Gastroesophageal sphincter (tissue), 4 donors: Measurements from ENCODE around the gene NOL6. TPM values are rescaled to one million over a fixed set of nuclear protein-coding genes. Genes with fewer than 3 reads are reported as not detected.
"Not testable (repeated sequence)": the region's sequence is repeated elsewhere in the genome, so short reads cannot be mapped to it uniquely, and the experiment has no call there.

ENCODE experiments used
- ATAC-seq: fragments of 150-250 bp; one replicate; pipeline ENCODE4 v1.9.1; 2016; ENCODE audit warnings: mild to moderate bottlenecking, moderate library complexity
- H3K27ac ChIP-seq, 4 donors: fragments of 200-600 bp; sonication (generic) in 3 of 4; 1 replicate in 3 of 4; 2 replicates in 1 of 4; pipeline ENCODE4 v1.5.1; 2016 to 2019
- H3K27me3 ChIP-seq: fragments of 200-600 bp; sonication (generic); one replicate; pipeline ENCODE4 v1.5.1; 2019
- H3K36me3 ChIP-seq, 2 donors: fragments of 200-600 bp; sonication (generic); one replicate each; pipeline ENCODE4 v1.5.1; 2019; ENCODE audit warnings: control low read depth in 1 of 2
- H3K4me1 ChIP-seq, 3 donors: fragments of 200-600 bp; sonication (generic); 1 replicate in 2 of 3; 2 replicates in 1 of 3; pipeline ENCODE4 v1.5.1; 2016 to 2019; ENCODE audit warnings: control low read depth in 2 of 3
- H3K4me3 ChIP-seq, 2 donors: fragments of 200-600 bp; sonication (generic); one replicate each; pipeline ENCODE4 v1.5.1; 2019; ENCODE audit warnings: mild to moderate bottlenecking in 1 of 2, moderate library complexity in 1 of 2
- H3K9me3 ChIP-seq, 3 donors: fragments of 200-600 bp; sonication (generic); one replicate each; pipeline ENCODE4 v1.5.1; 2017 to 2019; ENCODE audit warnings: control low read depth in 2 of 3
- EP300 ChIP-seq: sonication (generic); formaldehyde crosslinking; IDR thresholded peaks from one replicate; pipeline ENCODE4 v1.6.1; 2017; ENCODE audit warnings: antibody characterized with exemption, mild to moderate bottlenecking
- POLR2A ChIP-seq, 2 donors: fragments of 450-650 bp; IDR thresholded peaks; one replicate each; pipeline ENCODE4 v1.6.1; 2017; ENCODE audit warnings: antibody characterized with exemption in 2 of 2, mild to moderate bottlenecking in 2 of 2, moderate library complexity in 1 of 2
- POLR2AphosphoS5 ChIP-seq: sonication (generic); formaldehyde crosslinking; IDR thresholded peaks from one replicate; pipeline ENCODE4 v1.6.1; 2017; ENCODE audit warnings: antibody characterized with exemption
- WGBS, 2 donors: methylation state at CpG; one replicate each; pipeline ENCODE4 v1.1.5; 2018; ENCODE audit warnings: low coverage in 1 of 2; 5-methylcytosine and 5-hydroxymethylcytosine counted together
- total RNA-seq, 4 donors: library from RNA; depleted of rRNA; stranded (reverse); fragments of >200 nt; gene quantifications; one replicate each; pipeline ENCODE4 v1.1.0, GENCODE V29; 2016
- TF ChIP-seq, protein P1 (sequence below), 4 experiments: fragments of 200-600 bp in 2 of 4; fragments of 450-650 bp in 2 of 4; sonication (generic) in 1 of 4; IDR thresholded peaks; one replicate each; pipeline ENCODE4 v1.5.1; 2017 to 2019; ENCODE audit warnings: antibody characterized with exemption in 4 of 4, mild to moderate bottlenecking in 2 of 4, moderate library complexity in 2 of 4

Gene NOL6
- total RNA-seq, 4 donors from 2014 or later: 9.0 to 21.4 (median 16.1) TPM

DNA sequence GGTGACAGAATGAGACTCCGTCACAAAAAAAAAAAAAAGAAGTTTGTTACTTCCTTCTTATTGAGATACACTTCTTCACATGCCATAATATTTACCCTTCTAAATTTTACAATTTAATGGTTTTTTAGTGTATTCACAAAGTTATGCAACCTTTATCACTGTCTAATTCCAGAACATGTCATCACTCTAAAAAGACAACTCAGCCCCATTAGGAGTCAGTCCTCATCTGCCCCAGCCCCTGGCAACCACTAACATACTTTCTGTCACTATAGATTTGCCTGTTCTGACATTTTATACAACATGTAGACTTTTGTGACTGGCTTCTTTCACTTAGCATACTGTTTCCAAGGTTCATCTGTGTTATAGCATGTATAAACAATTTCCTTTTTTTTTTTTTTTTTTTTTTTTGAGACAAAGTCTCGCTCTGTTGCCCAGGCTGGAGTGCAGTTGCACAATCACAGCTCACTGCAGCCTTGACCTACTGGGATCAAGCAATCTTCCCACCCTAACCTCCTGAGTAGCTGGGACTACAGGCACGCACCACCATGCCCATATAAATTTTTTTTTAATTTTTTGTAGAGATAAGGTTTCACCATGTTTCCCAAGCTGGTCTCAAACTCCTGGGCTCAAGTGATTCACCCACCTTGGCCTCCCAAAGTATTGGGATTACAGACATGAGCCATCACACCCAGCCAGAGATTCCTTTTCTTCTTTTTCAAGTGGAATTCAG, 44.3 kb downstream of the NOL6 start:
- Histone ChIP-seq H3K9me3 (no peaks in the 10 kb centered on the region), H3K36me3 (no peaks in the 10 kb centered on the region), H3K4me3 (no peak overlapping the region), H3K4me1 (no peaks in the 10 kb centered on the region), H3K27me3 (no peaks in the 10 kb centered on the region), H3K27ac (no peak overlapping the region)
- 83 to 87% methylated on average over 2 of the region's 3 CpGs for WGBS, 2 donors
- no peak for ATAC-seq
- TF ChIP-seq POLR2AphosphoS5 (no peak), POLR2A (IDR thresholded peaks at IDR 0.05) (no peak)

DNA sequence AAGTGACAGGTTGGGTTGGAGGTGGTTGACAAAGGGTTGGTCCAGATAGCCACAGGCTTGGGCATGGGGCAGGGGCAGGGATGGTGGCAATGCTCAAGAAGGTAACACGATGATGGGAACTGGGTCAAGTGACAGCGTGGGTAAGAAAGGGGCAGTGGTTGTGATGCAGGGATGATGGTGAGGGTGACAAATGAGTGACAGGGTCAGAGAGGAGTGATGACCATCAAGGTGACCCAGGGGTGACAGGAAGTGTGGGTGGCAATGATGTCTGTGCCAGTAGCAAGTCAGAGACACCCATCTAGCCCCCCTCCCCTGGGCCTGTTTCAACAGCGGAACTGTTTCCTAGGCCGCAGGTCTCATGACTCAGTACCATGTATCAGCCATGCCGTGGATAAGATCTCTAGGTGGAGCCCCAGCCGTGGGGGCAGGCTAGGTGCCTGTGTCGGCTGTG, 46.9 kb downstream of the NOL6 start:
- WGBS, 2 donors: 77 to 85% methylated on average over 2 to 7 of the region's 7 CpGs
- no peak for ATAC-seq
- H3K27me3 ChIP-seq: no peaks in the 10 kb centered on the region
- TF ChIP-seq POLR2AphosphoS5 (no peak), EP300 (no peak), POLR2A (IDR thresholded peaks at IDR 0.05) (no peak)
- TF ChIP-seq, protein P1, sequence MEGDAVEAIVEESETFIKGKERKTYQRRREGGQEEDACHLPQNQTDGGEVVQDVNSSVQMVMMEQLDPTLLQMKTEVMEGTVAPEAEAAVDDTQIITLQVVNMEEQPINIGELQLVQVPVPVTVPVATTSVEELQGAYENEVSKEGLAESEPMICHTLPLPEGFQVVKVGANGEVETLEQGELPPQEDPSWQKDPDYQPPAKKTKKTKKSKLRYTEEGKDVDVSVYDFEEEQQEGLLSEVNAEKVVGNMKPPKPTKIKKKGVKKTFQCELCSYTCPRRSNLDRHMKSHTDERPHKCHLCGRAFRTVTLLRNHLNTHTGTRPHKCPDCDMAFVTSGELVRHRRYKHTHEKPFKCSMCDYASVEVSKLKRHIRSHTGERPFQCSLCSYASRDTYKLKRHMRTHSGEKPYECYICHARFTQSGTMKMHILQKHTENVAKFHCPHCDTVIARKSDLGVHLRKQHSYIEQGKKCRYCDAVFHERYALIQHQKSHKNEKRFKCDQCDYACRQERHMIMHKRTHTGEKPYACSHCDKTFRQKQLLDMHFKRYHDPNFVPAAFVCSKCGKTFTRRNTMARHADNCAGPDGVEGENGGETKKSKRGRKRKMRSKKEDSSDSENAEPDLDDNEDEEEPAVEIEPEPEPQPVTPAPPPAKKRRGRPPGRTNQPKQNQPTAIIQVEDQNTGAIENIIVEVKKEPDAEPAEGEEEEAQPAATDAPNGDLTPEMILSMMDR (IDR thresholded peaks at IDR 0.05): no peak
- H3K9me3 ChIP-seq: no peaks in the 10 kb centered on the region
- H3K27ac ChIP-seq: no peak overlapping the region
- no peaks in the 10 kb centered on the region for H3K36me3 ChIP-seq
- no peaks in the 10 kb centered on the region for H3K4me1 ChIP-seq
- H3K4me3 ChIP-seq: no peak overlapping the region

DNA sequence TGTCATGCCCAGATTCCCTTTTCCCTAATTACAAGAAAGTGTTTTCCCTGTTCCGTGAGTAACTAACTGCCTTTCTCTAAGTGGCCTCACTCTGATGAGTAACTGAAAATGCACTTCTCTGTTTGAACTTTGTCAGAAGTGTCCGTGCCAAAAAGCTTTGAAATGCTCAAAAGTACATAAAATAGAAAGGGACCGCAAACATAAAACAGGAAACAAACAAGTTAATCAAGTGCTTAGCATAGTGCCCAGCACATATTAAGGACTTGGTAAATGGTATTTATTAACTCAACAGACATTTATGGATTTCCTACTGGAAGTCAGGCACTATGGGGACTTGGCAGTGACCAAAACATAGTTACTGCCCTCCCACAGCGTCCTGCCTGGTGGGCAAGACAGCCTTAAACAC, 48.6 kb downstream of the NOL6 start:
- Histone ChIP-seq H3K27me3 (no peaks in the 10 kb centered on the region), H3K9me3 (no peaks in the 10 kb centered on the region), H3K4me1 (no peaks in the 10 kb centered on the region), H3K36me3 (no peaks in the 10 kb centered on the region), H3K27ac (no peak overlapping the region), H3K4me3 (no peak overlapping the region)
- 53 to 70% methylated on average over 3 of the region's 4 CpGs for WGBS, 2 donors
- TF ChIP-seq POLR2A (IDR thresholded peaks at IDR 0.05) (no peak), POLR2AphosphoS5 (no peak), EP300 (no peak)
- TF ChIP-seq, protein P1 (IDR thresholded peaks at IDR 0.05): no peak
- no peak for ATAC-seq

DNA sequence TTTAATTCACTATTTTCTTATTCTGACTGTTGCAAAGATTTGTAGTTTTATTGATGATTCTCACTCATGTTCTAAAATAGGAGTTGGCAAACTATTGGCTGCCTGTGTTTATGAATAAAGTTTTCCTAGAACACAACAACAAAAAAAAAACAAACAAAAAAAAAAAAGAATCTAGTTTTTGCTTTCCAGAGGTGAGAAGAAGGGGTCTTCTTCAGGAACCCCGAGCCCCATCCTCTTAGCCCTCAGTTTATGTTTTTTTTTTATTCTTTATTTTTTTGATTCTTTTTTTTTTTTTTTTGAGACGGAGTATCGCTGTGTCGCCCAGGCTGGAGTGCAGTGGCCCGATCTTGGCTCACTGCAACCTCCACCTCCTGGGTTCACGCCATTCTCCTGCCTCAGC, 49.2 kb downstream of the NOL6 start:
- not testable (repeated sequence) for H3K36me3 ChIP-seq, H3K4me3 ChIP-seq, H3K27me3 ChIP-seq, H3K27ac ChIP-seq, ATAC-seq, H3K9me3 ChIP-seq, H3K4me1 ChIP-seq
- 100% methylated on average over 1 of the region's 6 CpGs; no CpG with 5 or more reads in 1 of the 2 donors for WGBS, 2 donors

DNA sequence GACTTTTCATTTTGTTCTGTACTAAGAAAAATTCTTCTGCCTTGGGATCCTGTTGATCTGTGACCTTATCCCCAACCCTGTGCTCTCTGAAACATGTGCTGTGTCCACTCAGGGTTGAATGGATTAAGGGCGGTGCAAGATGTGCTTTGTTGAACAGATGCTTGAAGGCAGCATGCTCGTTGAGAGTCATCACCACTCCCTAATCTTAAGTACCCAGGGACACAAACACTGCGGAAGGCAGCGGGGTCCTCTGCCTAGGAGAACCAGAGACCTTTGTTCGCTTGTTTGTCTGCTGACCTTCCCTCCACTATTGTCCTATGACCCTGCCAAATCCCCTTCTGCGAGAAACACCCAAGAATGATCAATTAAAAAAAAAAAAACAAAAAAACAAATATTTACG, 49.7 kb downstream of the NOL6 start:
- ATAC-seq, H3K27ac ChIP-seq: not testable (repeated sequence)

DNA sequence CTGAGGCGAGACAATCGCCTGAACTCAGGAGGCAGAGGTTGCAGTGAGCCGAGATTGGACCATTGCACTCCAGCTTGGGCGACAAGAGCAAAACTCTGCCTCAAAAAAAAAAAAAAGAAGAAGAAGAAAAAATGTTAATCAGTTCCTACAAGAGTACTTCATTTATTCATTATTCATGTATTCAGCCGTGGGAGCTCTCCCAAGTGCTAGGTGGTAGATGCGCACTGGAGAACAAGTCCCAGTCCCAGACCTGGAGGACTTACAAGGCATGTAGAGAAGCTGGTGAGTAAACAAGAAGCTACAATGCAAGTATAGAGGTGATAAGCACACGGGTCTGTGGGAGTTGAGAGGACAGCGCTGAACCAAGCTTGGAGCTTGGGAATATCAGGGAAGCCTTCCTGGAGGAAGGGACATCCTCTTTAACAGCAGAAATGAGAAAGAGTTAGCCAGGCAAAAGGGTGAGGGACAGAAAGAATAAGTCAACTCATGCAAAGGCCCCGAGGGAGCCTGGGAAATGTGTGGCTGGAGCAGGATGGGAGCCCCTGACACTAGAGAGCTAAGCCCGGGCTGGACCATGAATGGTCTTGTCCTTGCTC, 53.9 kb downstream of the NOL6 start:
- peaks cover 6% of the 10 kb centered on the region for H3K27me3 ChIP-seq
- H3K4me3 ChIP-seq: no peak overlapping the region
- H3K9me3 ChIP-seq: no peaks in the 10 kb centered on the region
- WGBS, 2 donors: 56 to 67% methylated on average over 4 to 8 of the region's 10 CpGs
- H3K4me1 ChIP-seq: peaks cover 0 to 9% (median 0%) of the 10 kb centered on the region in 3 donors
- TF ChIP-seq EP300 (no peak), POLR2AphosphoS5 (no peak), POLR2A (IDR thresholded peaks at IDR 0.05) (no peak)
- TF ChIP-seq, protein P1 (IDR thresholded peaks at IDR 0.05): no peak
- ATAC-seq: no peak
- H3K36me3 ChIP-seq: no peaks in the 10 kb centered on the region
- H3K27ac ChIP-seq: no peak overlapping the region

More for the DNA sequence above, 49.7 kb downstream of the NOL6 start:
- H3K27me3 ChIP-seq, H3K4me3 ChIP-seq, H3K4me1 ChIP-seq, H3K9me3 ChIP-seq, H3K36me3 ChIP-seq: not testable (repeated sequence)
- WGBS, 2 donors: no CpG with 5 or more reads among the region's 7 CpGs
